Vagina (tissue), 2 donors: ENCODE results near the gene TMEM212.

Experiments used
- CTCF ChIP-seq, 3 experiments: fragments of 450-650 bp in 2 of 3; fragments of 200-600 bp in 1 of 3; sonication (generic) in 1 of 3; IDR thresholded peaks; one replicate each; pipeline ENCODE4 v1.5.1; 2017 to 2019; ENCODE audit warnings: antibody characterized with exemption in 3 of 3, mild to moderate bottlenecking in 2 of 3, moderate library complexity in 2 of 3
- POLR2A ChIP-seq, 2 donors: fragments of 450-650 bp; IDR thresholded peaks; one replicate each; pipeline ENCODE4 v1.6.1; 2017; ENCODE audit warnings: antibody characterized with exemption in 2 of 2, mild to moderate bottlenecking in 2 of 2, moderate library complexity in 2 of 2
- POLR2AphosphoS5 ChIP-seq, 2 donors: sonication (generic); formaldehyde crosslinking; IDR thresholded peaks; one replicate each; pipeline ENCODE4 v1.9.0; 2017; ENCODE audit warnings: antibody characterized with exemption in 2 of 2, mild to moderate bottlenecking in 2 of 2, low read depth in 1 of 2; ENCODE audit not compliant: insufficient read depth in 1 of 2

GRCh38 chr3:171862392-171862791 lies 19.2 kb downstream of the TMEM212 start:
- TF ChIP-seq POLR2A (IDR thresholded peaks at IDR 0.05) (no peak), CTCF (IDR thresholded peaks at IDR 0.05) (no peak), POLR2AphosphoS5 (IDR thresholded peaks at IDR 0.05; ENCODE audit: insufficient read depth in 1 of 2, low read depth in 1 of 2) (no peak)
